ENCODE results near the gene RNF13. TPM values are rescaled to one million over a fixed set of nuclear protein-coding genes. Genes with fewer than 3 reads are reported as not detected.
A peak's percentile ranks its signal among the peaks of the same experiment; 100 is the strongest.
"Not testable (repeated sequence)": the region's sequence is repeated elsewhere in the genome, so short reads cannot be mapped to it uniquely, and the experiment has no call there.

RNF13 gene
- total RNA-seq, 4 donors from 2014 or later: 48.3 to 63.6 (median 56.9) TPM

DNA sequence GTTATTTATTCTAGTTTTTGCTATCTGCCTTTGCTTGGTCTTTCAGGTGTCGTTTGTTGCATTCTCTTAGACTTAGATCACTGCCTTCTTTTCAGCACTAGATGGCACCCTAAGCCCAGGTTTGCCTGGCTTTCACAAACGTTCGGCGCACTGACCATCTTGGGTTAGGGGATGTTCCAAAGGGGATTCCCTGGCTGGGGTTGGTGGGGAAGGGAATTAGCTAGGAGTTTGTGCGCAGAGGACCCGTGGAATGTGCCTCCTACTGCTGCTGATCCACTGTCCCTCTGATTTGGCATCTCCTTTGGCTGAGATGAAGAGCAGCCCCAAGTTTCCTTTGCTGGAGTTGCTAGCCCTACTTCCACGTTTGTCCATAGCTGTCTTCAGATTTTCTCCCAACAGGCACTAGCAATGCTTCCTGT lies 123.8 kb downstream of the RNF13 start:
- no peak overlapping the region for H3K4me3 ChIP-seq
- H3K9me3 ChIP-seq: no peaks in the 10 kb centered on the region
- in situ Hi-C loops (cut with MboI; ENCODE audit: low sequenced_read_pairs in 4 of 4): loop anchor here in 3 of 4 donors (25.0 kb wide), 1 partner anchor 550 kb away; no protein-coding TSS in a partner anchor
- H3K36me3 ChIP-seq: no peaks in the 10 kb centered on the region
- peaks cover 15 to 17% of the 10 kb centered on the region in 2 donors for H3K4me1 ChIP-seq
- intact Hi-C loops (cut with DNase I; ENCODE audit: low total_unique reads): loop anchor here (1.0 to 5.0 kb wide), 2 partner anchors 247 to 560 kb away; no protein-coding TSS in a partner anchor
- ATAC-seq: peak; percentile 82 to 87
- no peak for TF ChIP-seq POLR2A (IDR thresholded peaks at IDR 0.05)
- TF ChIP-seq, protein P1, sequence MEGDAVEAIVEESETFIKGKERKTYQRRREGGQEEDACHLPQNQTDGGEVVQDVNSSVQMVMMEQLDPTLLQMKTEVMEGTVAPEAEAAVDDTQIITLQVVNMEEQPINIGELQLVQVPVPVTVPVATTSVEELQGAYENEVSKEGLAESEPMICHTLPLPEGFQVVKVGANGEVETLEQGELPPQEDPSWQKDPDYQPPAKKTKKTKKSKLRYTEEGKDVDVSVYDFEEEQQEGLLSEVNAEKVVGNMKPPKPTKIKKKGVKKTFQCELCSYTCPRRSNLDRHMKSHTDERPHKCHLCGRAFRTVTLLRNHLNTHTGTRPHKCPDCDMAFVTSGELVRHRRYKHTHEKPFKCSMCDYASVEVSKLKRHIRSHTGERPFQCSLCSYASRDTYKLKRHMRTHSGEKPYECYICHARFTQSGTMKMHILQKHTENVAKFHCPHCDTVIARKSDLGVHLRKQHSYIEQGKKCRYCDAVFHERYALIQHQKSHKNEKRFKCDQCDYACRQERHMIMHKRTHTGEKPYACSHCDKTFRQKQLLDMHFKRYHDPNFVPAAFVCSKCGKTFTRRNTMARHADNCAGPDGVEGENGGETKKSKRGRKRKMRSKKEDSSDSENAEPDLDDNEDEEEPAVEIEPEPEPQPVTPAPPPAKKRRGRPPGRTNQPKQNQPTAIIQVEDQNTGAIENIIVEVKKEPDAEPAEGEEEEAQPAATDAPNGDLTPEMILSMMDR (IDR thresholded peaks at IDR 0.05 in 4 of 5, conservative IDR thresholded peaks at IDR 0.05 in 1 of 5): peak; percentile 63 to 85 (median 71)
- no peaks in the 10 kb centered on the region for H3K27me3 ChIP-seq
- peak; percentile 33 to 47 for DNase-seq
- peak overlapping the region in 3 of 4 donors; percentile 11 to 28 (median 17) for H3K27ac ChIP-seq

DNA sequence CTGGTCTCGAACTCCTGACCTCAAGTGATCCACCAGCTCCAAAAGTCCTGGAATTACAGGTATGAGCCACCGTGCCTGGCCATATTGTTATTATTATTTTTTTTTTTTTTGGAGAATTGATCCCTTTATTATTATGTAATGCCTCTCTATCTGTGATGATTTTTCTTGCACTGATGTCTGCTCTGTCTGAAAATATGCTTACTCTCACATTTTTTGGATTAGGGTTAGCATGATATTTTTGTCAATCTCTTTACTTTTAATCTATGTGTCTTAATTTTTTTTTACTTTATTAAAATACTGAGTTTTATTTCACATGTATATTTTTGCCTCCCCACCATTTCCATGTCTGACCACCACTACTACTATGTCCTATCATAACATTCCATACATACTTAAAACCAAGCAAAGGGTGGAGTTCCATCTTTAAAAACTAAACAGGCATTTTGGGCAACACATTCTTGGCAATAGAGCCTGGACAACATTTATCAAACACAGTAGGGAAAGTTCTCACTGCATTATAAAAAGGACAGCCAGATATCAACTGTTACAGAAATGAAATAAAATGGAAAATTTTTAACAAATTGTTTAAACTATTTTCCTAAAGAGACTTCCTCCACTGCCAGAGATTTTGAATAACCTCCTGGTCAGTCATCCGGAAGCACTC lies 125.5 kb downstream of the RNF13 start:
- H3K27ac ChIP-seq, ATAC-seq, H3K36me3 ChIP-seq, DNase-seq, H3K4me3 ChIP-seq, H3K9me3 ChIP-seq, H3K27me3 ChIP-seq: not testable (repeated sequence)
- in situ Hi-C loops (cut with MboI; ENCODE audit: low sequenced_read_pairs in 4 of 4): loop anchor here in 3 of 4 donors (25.0 kb wide), 1 partner anchor 549 kb away; no protein-coding TSS in a partner anchor
- intact Hi-C loops (cut with DNase I; ENCODE audit: low total_unique reads): loop anchor here (1.0 to 5.0 kb wide), 2 partner anchors 283 to 559 kb away; no protein-coding TSS in a partner anchor
- peaks cover 15 to 17% of the 10 kb centered on the region in 2 donors for H3K4me1 ChIP-seq

DNA sequence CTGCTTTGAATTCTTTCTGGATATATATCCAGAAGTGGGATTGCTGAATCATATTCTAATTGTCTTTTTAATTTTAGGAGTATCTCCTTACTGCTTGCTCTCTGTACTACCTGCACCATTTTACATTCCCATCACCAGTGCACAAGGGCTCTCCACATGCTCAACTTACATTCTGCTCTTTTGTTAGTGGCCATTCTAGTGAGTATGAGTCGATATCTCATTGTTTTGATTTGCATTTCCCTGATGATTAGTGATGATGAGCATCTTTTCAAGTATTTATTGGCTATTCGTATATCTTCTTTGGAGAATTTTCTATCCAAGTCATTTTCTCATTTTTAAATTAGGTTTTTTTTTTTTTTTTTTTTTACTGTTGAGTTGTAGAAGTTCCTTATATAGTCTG lies 128.2 kb downstream of the RNF13 start:
- peaks cover 3 to 9% of the 10 kb centered on the region in 2 donors for H3K4me1 ChIP-seq
- no peak for DNase-seq
- no peaks in the 10 kb centered on the region for H3K9me3 ChIP-seq
- no peak for TF ChIP-seq POLR2A (IDR thresholded peaks at IDR 0.05)
- TF ChIP-seq, protein P1 (IDR thresholded peaks at IDR 0.05 in 4 of 5, conservative IDR thresholded peaks at IDR 0.05 in 1 of 5): no peak
- no peak overlapping the region for H3K4me3 ChIP-seq
- no peak overlapping the region for H3K27ac ChIP-seq
- no peak for ATAC-seq
- H3K36me3 ChIP-seq: no peaks in the 10 kb centered on the region
- H3K27me3 ChIP-seq: no peaks in the 10 kb centered on the region
- in situ Hi-C loops (cut with MboI; ENCODE audit: low sequenced_read_pairs in 4 of 4) (loop anchor here in 3 of 4 donors (25.0 kb wide), 1 partner anchor 546 kb away; no protein-coding TSS in a partner anchor), intact Hi-C loops (cut with DNase I; ENCODE audit: low total_unique reads) (no loop called here)

DNA sequence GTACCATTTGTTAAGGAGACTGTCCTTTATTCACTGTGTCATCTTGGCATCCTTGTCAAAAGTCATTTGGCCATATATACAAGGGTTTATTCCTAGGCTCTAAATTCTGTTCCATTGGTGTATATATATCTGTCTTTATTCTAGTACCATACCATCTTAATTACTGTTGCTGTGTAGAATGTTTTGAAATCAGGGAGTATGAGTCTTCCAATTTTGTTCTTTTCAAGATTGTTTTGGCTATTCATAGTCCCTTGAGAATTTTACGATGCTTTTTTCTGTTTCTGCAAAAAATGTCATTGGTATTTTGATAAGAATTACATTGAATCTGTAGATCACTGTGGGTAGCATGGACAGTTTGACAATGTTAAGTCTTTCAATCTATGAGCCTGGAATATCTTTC lies 128.9 kb downstream of the RNF13 start:
- ATAC-seq (no peak), DNase-seq (no peak)
- H3K36me3 ChIP-seq: no peaks in the 10 kb centered on the region
- H3K27ac ChIP-seq: no peak overlapping the region
- intact Hi-C loops (cut with DNase I; ENCODE audit: low total_unique reads): no loop called here
- in situ Hi-C loops (cut with MboI; ENCODE audit: low sequenced_read_pairs in 4 of 4): loop anchor here in 3 of 4 donors (25.0 kb wide), 1 partner anchor 545 kb away; no protein-coding TSS in a partner anchor
- H3K4me3 ChIP-seq: no peak overlapping the region
- H3K27me3 ChIP-seq: no peaks in the 10 kb centered on the region
- H3K9me3 ChIP-seq: no peaks in the 10 kb centered on the region
- peaks cover 5 to 14% of the 10 kb centered on the region in 2 donors for H3K4me1 ChIP-seq
- no peak for TF ChIP-seq POLR2A (IDR thresholded peaks at IDR 0.05)
- TF ChIP-seq, protein P1 (IDR thresholded peaks at IDR 0.05 in 4 of 5, conservative IDR thresholded peaks at IDR 0.05 in 1 of 5): no peak

DNA sequence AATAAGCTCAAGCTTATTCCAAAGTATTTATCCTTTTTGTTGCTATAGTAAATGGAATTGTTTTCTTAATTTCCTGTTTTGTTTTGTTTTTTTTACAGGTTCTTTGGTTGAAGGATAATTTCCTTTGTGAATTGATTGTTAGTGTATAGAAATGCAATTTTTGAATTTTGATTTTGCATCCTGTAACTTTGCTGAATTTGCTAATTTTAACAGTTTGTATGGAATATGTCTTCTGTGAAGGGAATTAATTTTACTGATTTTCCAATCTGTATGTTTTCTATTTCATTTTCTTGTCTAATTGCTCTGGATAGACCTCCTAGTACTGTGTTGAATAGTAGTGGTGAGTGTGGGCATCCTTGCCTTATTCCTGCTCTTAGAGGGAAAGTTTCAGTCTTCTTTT lies 129.4 kb downstream of the RNF13 start:
- DNase-seq (no peak), ATAC-seq (no peak)
- TF ChIP-seq, protein P1 (IDR thresholded peaks at IDR 0.05 in 4 of 5, conservative IDR thresholded peaks at IDR 0.05 in 1 of 5): no peak
- TF ChIP-seq POLR2A (IDR thresholded peaks at IDR 0.05): no peak
- H3K4me3 ChIP-seq: no peak overlapping the region
- H3K4me1 ChIP-seq: peaks cover 8 to 14% of the 10 kb centered on the region in 2 donors
- H3K27ac ChIP-seq: no peak overlapping the region
- in situ Hi-C loops (cut with MboI; ENCODE audit: low sequenced_read_pairs in 4 of 4): loop anchor here in 3 of 4 donors (25.0 kb wide), 1 partner anchor 545 kb away; no protein-coding TSS in a partner anchor
- H3K9me3 ChIP-seq: no peaks in the 10 kb centered on the region
- H3K36me3 ChIP-seq: no peaks in the 10 kb centered on the region
- no peaks in the 10 kb centered on the region for H3K27me3 ChIP-seq
- intact Hi-C loops (cut with DNase I; ENCODE audit: low total_unique reads): no loop called here

DNA sequence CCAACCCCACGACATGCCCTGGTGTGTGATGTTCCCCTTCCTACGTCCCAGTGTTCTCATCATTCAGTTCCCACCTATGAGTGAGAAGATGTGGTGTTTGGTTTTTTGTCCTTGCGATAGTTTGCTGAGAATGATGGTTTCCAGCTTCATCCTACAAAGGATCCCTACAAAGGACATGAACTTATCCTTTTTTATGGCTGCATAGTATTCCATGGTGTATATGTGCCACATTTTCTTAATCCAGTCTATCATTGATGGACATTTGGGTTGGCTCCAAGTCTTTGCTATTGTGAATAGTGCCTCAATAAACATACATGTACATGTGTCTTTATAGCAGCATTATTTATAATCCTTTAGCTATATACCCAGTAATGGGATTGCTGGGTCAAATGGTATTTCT lies 131.0 kb downstream of the RNF13 start:
- H3K4me3 ChIP-seq; H3K27ac ChIP-seq; DNase-seq; H3K9me3 ChIP-seq; ATAC-seq; H3K27me3 ChIP-seq; intact Hi-C loops (cut with DNase I; ENCODE audit: low total_unique reads); H3K36me3 ChIP-seq: not testable (repeated sequence)
- peaks cover 8 to 15% of the 10 kb centered on the region in 2 donors for H3K4me1 ChIP-seq
- in situ Hi-C loops (cut with MboI; ENCODE audit: low sequenced_read_pairs in 4 of 4): loop anchor here in 3 of 4 donors (25.0 kb wide), 1 partner anchor 543 kb away; no protein-coding TSS in a partner anchor

All from gastrocnemius medialis (tissue), 4 donors.